Measurements from ENCODE around the gene KANSL1L.

The KANSL1L gene

DNA sequence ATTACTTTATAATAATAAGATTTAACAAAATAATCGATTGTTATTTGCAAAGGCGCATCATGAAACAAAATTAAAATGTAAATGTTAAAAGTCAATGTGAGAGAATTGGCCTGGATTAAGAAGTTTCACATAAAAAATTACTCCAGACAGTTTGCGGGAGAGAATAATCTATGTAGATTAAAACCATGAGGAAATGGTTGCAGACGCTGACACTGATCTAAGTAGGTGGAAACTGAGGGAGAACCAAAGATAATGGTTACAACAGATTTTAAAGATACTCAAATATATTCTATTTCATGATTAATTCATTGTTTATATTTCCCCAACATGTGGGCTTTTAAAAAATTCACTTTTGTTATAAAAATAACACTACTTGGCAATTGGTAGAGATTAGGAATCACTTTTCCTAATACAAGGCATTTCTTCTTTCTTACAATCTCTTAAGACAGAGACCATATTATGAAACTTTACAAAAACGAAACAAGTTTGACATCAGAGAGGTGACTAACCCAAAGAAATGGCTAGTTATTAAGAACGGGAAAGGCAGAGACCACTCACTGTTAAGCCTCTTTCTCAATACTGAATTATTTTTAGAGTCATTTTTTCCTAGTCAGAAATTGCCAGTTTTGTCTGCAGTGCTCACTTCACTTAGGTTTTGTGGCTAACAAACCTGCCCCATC, 1.6 kb downstream of the KANSL1L start:
- Histone ChIP-seq H3K4me3 (peak overlapping the region; percentile 63 to 88 (median 74)), H3K36me3 (peaks cover 0 to 7% (median 0%) of the 10 kb centered on the region in 11 experiments; a peak in 5 of 22 replicates), H3K4me1 (peaks cover 17 to 40% (median 29%) of the 10 kb centered on the region in 10 experiments), H3K9me3 (replicated peaks in 1 of 11) (peaks cover 0 to 6% (median 0%) of the 10 kb centered on the region in 11 experiments; a peak in 3 of 22 replicates), H4K20me1 (no peaks in the 10 kb centered on the region), H3K4me2 (peak overlapping the region; percentile 74 to 89 (median 78)), H3K27ac (peak overlapping the region; percentile 85 to 100 (median 95)), H3K27me3 (no peaks in the 10 kb centered on the region), H3K9ac (peak overlapping the region; percentile 92 to 99 (median 99))
- no peak; a peak in 1 of 22 replicates for TF ChIP-seq Cebpa-rat (IDR thresholded peaks at IDR 0.05)

DNA sequence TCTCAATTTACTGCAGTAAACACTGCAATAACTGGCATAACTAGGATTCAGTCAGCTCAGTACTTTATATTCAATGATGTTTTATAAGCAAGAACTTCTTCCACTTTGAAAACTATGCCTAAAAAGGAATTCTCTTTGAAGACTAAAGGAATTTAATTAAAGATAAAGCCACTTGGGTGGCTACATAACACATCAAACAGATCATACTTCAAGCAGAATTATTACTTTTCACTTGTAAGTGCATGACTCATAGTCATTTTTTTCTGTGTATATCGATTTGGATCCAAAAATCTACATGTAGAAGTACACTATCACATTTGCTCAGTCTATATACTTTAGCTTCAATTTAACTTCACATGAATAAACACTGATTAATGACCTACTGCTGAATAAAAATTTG, 4.0 kb downstream of the KANSL1L start:
- H3K4me2 ChIP-seq, result peak overlapping the region in 4 of 11 experiments; percentile 6 to 50 (median 8); a peak in 2 of 22 replicates
- no peaks in the 10 kb centered on the region for H4K20me1 ChIP-seq
- no peak for TF ChIP-seq Cebpa-rat (IDR thresholded peaks at IDR 0.05)
- no peak overlapping the region for H3K4me3 ChIP-seq
- 0 out of 22 replicates have a peak overlapping the region, but pooled peaks of 1 of the 11 experiments have one; percentile 38 for H3K9ac ChIP-seq
- H3K9me3 ChIP-seq (replicated peaks in 1 of 11), result peaks cover 0 to 11% (median 0%) of the 10 kb centered on the region in 11 experiments; a peak in 3 of 22 replicates
- H3K27ac ChIP-seq, result no peak overlapping the region; a peak in 1 of 22 replicates
- H3K36me3 ChIP-seq, result peaks cover 0 to 9% (median 0%) of the 10 kb centered on the region in 11 experiments; a peak in 6 of 22 replicates
- H3K4me1 ChIP-seq, result peaks cover 25 to 47% (median 36%) of the 10 kb centered on the region in 10 experiments
- no peaks in the 10 kb centered on the region for H3K27me3 ChIP-seq

DNA sequence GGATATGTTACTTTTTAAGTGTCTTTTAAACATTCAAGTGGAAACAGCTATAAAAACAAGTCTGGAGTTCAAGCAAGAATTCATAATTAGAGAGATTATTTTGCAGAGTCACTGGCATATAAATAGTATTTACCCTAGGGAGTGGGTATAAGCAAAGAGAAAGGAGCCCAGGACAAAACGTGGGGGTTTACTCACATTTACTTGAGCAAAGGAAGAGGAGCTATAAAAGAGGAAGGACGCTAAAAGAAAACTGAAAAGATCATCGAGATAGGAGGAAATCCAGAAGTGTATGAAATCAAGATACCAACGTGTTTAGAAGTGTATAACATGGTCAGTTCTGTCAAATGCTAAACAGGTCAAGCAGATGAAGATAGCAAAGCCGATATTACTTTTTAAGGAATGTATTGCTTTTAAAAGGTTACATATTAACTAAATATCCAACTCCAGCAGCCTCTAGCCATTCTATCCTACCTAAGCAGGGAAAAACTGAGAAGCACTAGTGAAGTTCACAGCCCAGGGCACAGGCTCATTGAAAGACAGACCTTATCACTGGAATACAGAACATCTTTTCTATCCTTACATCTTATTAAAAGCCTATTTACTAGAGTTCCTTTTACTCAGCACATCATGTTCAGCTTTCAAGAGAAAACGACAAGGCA, 8.6 kb downstream of the KANSL1L start:
- peaks cover 12 to 28% (median 17%) of the 10 kb centered on the region in 10 experiments for H3K4me1 ChIP-seq
- H3K9me3 ChIP-seq (replicated peaks in 1 of 11), result peaks cover 0 to 21% (median 6%) of the 10 kb centered on the region in 11 experiments; a peak in 5 of 22 replicates
- H3K9ac ChIP-seq, result peak overlapping the region in 8 of 11 experiments; percentile 22 to 65 (median 46); a peak in 13 of 22 replicates
- H3K27me3 ChIP-seq, result no peaks in the 10 kb centered on the region
- H3K36me3 ChIP-seq, result peaks cover under 1 to 24% (median 6%) of the 10 kb centered on the region in 11 experiments; a peak in 19 of 22 replicates
- H3K4me3 ChIP-seq, result peak overlapping the region in 1 of 10 experiments; percentile 2; a peak in 4 of 20 replicates
- H3K4me2 ChIP-seq, result peak overlapping the region; percentile 37 to 82 (median 60)
- TF ChIP-seq Cebpa-rat (IDR thresholded peaks at IDR 0.05), result no peak
- H3K27ac ChIP-seq, result peak overlapping the region in 10 of 11 experiments; percentile 37 to 81 (median 68); a peak in 19 of 22 replicates
- H4K20me1 ChIP-seq, result peaks cover 0 to 7% (median 0%) of the 10 kb centered on the region in 11 experiments; a peak in 2 of 22 replicates

DNA sequence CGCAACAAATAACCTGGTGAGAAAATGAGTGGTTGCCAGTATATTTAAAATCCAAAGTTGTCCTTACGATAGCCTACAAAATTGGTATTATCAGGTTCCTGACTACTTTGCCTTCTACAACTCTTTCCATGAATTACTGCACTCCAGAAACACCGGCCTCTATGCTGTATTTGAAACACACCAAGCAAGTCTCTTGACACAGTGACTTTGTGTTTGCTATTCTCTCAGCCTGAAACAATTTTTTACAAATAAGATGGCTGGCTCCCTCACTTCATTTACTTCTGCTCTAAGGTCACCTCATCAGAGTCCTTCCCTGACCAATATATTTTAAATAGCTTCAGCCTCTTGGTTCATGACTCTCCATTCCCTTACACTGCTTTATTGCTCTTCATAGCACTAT, 12.2 kb downstream of the KANSL1L start:
- no peak for TF ChIP-seq Cebpa-rat (IDR thresholded peaks at IDR 0.05)
- Histone ChIP-seq H3K4me3 (no peak overlapping the region), H3K36me3 (peaks cover 15 to 45% (median 27%) of the 10 kb centered on the region in 11 experiments), H3K4me1 (peaks cover 12 to 23% (median 15%) of the 10 kb centered on the region in 10 experiments), H3K9ac (no peak overlapping the region), H3K4me2 (no peak overlapping the region), H3K9me3 (replicated peaks in 1 of 11) (peaks cover 0 to 14% (median 4%) of the 10 kb centered on the region in 11 experiments; a peak in 5 of 22 replicates), H3K27ac (no peak overlapping the region), H3K27me3 (no peaks in the 10 kb centered on the region), H4K20me1 (peaks cover 0 to 7% (median 0%) of the 10 kb centered on the region in 11 experiments; a peak in 3 of 22 replicates)

DNA sequence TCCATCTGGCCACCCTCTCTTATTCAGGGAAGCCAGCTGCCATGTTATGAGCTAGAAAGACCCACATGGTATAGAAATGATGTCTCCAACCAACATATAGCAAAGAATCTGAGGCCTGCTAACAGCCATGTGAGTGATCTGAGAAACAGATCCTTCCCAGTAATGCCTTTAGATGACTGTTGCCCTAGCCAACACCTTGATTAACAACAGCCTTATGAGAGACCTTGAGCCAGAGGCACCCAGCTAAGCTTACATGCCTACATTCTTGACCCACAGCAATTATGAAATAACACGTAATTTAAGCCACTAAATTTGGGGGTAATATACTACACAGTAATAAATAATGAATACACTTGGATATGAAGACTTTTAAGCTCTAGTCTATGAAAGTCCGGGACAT, 13.0 kb downstream of the KANSL1L start:
- H3K36me3 ChIP-seq, result peaks cover 23 to 53% (median 36%) of the 10 kb centered on the region in 11 experiments
- TF ChIP-seq Cebpa-rat (IDR thresholded peaks at IDR 0.05), result no peak
- H3K27ac ChIP-seq, result no peak overlapping the region
- no peaks in the 10 kb centered on the region for H3K27me3 ChIP-seq
- no peak overlapping the region for H3K4me3 ChIP-seq
- H3K4me1 ChIP-seq, result peaks cover 9 to 21% (median 13%) of the 10 kb centered on the region in 10 experiments
- H3K9ac ChIP-seq, result no peak overlapping the region
- H3K9me3 ChIP-seq (replicated peaks in 1 of 11), result peaks cover 0 to 14% (median 4%) of the 10 kb centered on the region in 11 experiments; a peak in 5 of 22 replicates
- no peak overlapping the region for H3K4me2 ChIP-seq
- peaks cover 0 to 7% (median 0%) of the 10 kb centered on the region in 11 experiments; a peak in 3 of 22 replicates for H4K20me1 ChIP-seq

DNA sequence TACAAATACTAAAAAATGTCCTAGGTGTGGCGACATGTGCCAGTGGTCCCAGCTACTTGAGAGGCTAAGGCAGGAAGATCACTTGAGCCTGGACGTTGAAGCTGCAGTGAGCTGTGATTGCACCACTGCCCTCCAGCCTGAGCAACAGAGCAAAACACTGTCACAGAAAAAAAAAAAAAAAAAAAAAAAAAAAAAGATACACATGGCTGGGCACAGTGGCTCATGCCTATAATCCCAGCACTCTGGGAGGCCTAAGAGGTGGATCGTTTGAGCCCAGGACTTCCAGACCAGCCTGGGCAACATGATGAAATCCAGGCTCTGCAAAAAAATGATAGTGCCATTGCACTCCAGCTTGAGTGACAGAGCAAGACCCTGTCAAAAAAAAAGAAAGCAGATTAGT, 13.7 kb downstream of the KANSL1L start:
- TF ChIP-seq Cebpa-rat (IDR thresholded peaks at IDR 0.05), result no peak
- Histone ChIP-seq H3K4me1 (peaks cover 3 to 14% (median 6%) of the 10 kb centered on the region in 10 experiments; a peak in 18 of 20 replicates), H3K9ac (no peak overlapping the region), H3K27ac (no peak overlapping the region), H3K9me3 (replicated peaks in 1 of 11) (peaks cover 0 to 14% (median 4%) of the 10 kb centered on the region in 11 experiments; a peak in 5 of 22 replicates), H4K20me1 (peaks cover 0 to 7% (median 0%) of the 10 kb centered on the region in 11 experiments; a peak in 3 of 22 replicates), H3K4me3 (no peak overlapping the region), H3K36me3 (peaks cover 30 to 60% (median 43%) of the 10 kb centered on the region in 11 experiments), H3K27me3 (no peaks in the 10 kb centered on the region), H3K4me2 (peak overlapping the region in 1 of 11 experiments; percentile 10; a peak in 1 of 22 replicates)

DNA sequence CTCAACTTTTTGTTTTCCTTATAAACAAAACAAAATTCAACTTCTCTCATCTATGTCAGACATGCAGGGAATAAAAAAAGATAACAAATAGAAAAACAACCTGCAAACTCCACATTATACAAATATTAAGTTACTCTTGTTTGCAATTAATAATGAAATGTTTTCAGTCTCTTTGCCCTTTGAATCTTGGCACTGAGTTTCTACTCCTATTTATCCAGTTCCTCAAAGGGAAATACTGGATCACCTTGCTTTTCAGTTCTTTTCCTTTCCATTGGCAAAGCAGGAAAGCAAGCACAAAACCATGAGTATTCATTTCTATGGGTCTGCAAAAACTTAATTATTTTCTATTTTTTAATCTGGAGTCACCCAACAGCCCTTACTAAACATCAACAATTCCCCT, 23.6 kb downstream of the KANSL1L start:
- H3K9me3 ChIP-seq (replicated peaks in 1 of 11), result peaks cover 15 to 46% (median 35%) of the 10 kb centered on the region in 11 experiments

DNA sequence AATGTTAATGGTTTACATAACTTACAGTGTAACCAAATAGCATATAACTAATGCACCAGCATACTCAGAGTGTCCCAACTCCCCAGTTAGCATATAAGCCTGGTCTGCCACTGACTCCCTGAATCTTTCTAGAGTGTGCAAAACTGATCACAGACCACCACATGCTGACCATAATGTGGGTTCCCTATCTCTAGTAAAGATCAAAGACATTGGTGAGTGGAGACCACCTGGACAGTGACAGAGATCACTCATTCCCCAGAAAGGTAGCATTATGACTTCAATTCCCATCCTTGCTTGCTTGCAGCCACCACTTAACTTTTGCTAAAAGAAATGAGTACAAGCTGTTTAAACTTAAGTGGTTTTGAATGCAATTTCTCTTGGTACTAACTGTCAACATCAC, 39.0 kb downstream of the KANSL1L start:
- H3K9ac ChIP-seq, result no peak overlapping the region

More for the DNA sequence above, 23.6 kb downstream of the KANSL1L start:
- no peaks in the 10 kb centered on the region for H3K27me3 ChIP-seq
- no peak overlapping the region for H3K27ac ChIP-seq
- no peaks in the 10 kb centered on the region for H3K4me1 ChIP-seq
- H3K4me3 ChIP-seq, result no peak overlapping the region
- no peak overlapping the region for H3K4me2 ChIP-seq
- no peak for TF ChIP-seq Cebpa-rat (IDR thresholded peaks at IDR 0.05)
- H3K9ac ChIP-seq, result no peak overlapping the region
- H4K20me1 ChIP-seq, result peaks cover 0 to 7% (median 0%) of the 10 kb centered on the region in 11 experiments; a peak in 3 of 22 replicates
- peaks cover 58 to 86% (median 68%) of the 10 kb centered on the region in 11 experiments for H3K36me3 ChIP-seq

More for the DNA sequence above, 39.0 kb downstream of the KANSL1L start:
- Histone ChIP-seq H3K9me3 (replicated peaks in 1 of 11) (peaks cover 4 to 13% (median 6%) of the 10 kb centered on the region in 11 experiments; a peak in 21 of 22 replicates), H3K27ac (no peak overlapping the region), H3K27me3 (no peaks in the 10 kb centered on the region), H3K4me1 (no peaks in the 10 kb centered on the region), H3K4me2 (no peak overlapping the region), H3K4me3 (no peak overlapping the region), H3K36me3 (peaks cover 13 to 35% (median 18%) of the 10 kb centered on the region in 11 experiments), H4K20me1 (no peaks in the 10 kb centered on the region; a peak in 1 of 22 replicates)
- no peak for TF ChIP-seq Cebpa-rat (IDR thresholded peaks at IDR 0.05)
